UCSD-AML1 (cell line): ENCODE results near the gene FZD10.

ENCODE experiments used
- DNase-seq: peaks from one replicate; lab custom pipeline; 2025; ENCODE audit not compliant: unreplicated experiment; lab: John Stamatoyannopoulos, UW

Gene FZD10, protein sequence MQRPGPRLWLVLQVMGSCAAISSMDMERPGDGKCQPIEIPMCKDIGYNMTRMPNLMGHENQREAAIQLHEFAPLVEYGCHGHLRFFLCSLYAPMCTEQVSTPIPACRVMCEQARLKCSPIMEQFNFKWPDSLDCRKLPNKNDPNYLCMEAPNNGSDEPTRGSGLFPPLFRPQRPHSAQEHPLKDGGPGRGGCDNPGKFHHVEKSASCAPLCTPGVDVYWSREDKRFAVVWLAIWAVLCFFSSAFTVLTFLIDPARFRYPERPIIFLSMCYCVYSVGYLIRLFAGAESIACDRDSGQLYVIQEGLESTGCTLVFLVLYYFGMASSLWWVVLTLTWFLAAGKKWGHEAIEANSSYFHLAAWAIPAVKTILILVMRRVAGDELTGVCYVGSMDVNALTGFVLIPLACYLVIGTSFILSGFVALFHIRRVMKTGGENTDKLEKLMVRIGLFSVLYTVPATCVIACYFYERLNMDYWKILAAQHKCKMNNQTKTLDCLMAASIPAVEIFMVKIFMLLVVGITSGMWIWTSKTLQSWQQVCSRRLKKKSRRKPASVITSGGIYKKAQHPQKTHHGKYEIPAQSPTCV

DNA sequence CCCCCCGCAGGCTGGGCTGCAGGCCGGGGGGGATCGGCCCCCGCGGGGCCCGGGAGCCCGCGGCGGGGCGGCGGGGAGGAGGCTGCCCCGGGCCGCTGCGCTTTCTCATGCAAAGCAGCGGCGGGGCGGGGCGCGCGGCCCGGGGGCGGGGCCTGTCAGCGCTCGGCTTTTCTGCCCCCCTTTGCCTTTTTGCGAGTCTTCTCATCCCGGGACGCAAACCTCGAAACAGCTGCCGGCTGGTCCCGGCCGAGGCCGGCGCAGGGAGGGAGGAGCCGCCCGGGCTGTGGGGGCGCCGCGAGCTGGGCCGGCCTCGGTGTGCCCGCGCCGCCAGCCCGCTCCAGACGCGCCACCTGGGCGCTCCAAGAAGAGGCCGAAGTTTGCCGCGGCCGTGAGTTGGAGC lies at the start of gene FZD10:
FZD10 (plus strand) TSS at position 198 of the 400 bp plus-strand sequence. CDS start 479 bp downstream, outside the sequence.
- DNase-seq: no peak

DNA sequence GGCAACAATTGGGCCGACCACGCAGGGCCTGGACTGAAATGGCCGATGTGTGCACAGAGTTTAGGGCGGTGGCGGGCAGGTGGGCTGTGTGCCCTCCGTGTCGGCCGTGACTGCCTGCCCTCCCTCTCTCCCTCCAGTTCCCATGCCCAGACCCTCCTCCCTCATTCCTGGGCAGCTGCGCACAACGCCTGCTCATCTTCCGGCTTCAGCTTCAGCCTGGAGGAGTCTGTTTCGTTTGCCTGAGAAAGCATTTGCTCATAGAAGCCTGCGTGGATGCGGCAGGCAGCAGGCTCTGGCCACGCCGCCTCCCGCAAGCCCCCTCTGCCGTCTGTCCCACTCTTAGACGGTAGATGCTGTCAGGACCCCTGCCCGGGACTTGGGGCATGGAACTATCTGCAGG lies 47.3 kb upstream of the FZD10 start:
- no peak for DNase-seq

DNA sequence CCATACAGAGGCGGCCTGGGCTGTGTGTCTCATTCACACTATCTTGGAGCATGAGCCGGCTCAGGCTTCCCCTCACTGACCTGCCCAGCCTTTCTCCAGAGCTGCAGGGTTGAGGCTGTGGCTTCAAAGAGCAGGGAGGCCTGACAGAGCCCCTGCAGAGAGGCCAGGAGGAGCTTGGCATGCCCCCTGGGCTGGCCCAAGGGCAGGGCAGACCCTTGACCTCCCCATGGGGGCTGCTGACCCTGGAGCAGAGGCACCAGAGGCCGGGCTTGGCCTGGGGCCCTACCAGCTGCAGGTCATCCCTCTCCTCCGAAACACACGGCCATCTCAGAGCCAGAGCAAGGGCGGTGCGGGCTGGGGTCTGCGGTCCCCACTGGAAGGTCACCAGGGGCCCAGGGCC lies 46.6 kb upstream of the FZD10 start:
- no peak for DNase-seq

DNA sequence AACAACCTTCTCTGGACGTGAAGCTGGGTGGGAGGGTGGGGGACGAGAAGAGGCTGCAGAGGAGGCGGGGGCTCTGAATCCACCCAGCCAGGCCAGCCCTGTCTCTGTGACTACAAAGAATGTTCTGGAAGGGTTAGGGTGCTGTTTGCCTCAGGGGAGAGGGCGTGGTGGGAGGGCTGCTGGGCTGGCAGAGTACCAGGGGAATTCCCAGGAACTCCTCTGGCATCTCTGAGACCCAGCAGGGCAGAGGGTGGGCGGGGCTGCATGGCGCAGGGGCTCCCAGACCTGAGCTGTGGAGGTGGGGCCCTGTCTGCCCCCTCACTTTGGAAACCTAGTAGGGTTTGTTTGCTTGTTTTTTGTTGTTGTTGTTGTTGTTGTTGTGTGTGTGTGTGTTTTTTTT lies 45.5 kb upstream of the FZD10 start:
- DNase-seq: no peak

DNA sequence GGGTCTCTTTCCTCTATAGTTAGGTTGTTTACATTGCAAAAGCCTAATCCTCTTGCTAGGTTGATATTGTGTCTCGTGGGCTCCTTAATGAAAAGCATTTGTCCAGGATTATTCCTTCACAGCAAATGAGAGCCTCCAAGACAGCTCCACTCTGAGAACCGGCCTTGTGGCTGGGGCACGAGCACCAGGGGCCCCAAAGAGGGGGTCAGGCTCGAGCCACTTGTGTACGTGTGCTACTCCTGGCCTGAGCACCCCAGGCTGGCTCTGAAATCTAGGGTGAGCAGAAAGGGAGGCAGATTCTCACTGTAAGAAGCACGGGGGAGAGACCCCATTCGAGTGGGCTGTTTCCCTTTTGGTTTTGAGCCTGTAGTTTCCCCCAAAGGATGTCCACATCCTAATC lies 45.0 kb upstream of the FZD10 start:
- no peak for DNase-seq

DNA sequence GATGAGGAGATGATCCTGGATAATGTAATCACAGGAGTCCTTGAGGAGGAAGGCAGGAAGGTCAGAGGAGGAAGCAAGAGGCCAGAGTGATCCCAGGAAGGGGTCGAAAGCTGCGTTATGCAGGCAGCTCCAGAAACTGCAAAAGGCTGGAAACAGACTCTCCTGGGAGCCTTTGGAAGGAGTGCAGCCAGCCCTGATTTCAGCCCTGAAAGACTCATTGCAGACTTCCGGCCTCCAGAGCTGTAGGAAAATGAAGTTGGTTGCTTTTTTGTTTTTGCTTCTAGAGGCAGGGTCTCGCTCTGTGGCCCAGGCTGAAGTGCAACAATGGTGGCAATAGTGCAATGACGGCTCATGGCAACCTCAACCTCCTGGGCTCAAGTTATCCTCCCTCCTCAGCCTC lies 44.6 kb upstream of the FZD10 start:
- no peak for DNase-seq

DNA sequence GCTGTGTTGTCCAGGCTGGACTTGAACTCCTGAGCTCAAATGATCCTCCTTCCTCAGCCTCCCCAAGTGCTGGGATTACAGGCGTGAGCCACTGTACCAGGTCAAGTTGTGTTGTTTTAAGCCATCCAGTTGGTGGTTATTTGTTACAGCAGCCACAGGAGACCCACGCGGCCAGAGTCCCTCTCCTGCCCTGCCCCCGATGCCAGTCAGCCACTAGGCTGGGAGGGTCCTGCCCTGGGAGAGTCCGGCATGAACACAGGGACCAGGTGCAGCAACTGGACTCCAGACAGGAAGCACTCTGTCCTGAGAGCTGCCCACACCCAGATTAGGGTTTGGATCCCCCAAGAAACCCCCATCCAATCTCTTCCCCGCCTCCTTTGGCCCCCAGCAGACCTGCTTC lies 44.1 kb upstream of the FZD10 start:
- DNase-seq: no peak

DNA sequence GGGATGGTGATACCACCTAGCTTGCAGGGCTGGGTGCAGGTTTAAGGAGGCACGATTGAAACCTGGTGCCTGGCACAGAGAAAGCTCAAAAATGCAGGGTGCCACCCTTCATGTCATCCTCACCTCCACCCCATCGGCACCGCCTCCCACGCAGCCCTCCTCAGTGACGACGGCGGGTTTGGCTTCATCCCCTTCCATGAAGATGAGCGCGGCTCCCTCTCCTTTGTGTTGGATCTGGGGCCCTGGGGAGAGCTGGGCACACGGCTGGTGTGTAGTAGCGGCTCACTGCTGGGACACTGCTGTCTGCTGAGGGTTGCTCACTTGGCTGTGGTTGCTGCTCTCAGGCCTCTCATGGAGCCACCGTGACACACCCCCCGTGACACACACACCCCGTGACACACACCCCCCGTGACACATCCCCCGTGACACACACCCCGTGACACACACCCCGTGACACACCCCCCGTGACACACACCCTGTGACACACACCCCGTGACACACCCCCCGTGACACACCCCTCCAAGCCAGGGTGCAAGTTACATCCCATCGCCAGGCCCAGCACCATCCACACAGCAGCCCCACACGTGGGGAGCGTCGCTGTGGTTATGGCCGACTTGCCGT lies 42.9 kb upstream of the FZD10 start:
- DNase-seq: no peak

DNA sequence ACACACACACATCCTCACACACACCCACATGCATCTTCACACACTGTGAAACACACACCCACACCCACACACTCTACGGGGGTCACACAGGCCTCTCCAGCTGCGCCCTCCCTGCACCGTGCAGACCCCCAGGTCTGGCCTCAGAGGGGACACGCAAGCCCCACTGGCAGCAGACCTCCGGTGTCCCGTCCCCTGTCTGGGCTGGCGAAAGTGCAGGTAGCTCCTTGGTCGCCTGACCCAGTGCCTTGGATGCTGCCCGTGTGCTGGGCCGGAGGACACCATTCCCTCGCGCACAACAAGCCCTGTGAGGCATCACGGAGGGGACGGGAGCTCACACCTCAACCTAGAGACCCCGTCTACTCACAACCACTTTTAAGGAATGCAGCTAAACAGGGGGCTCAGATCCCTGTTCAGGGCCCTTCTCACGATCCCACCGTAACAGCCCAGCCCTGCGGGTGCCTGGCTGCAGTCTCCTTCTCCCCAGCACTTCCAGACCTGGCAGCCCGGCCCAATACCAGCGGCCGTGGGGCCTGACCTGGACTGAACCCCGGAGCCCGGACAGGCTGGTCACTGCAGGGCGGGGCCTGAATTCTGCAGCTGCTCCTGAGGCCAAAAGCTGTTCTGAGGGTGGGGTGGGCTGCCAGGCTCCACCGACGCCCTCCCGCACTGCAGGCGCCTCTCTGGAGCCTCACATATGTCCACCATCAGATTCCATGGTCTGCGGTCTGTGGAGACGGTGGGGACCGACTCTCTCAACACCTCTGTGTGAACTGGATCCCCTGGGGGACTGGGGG lies 42.1 kb upstream of the FZD10 start:
- DNase-seq: no peak

DNA sequence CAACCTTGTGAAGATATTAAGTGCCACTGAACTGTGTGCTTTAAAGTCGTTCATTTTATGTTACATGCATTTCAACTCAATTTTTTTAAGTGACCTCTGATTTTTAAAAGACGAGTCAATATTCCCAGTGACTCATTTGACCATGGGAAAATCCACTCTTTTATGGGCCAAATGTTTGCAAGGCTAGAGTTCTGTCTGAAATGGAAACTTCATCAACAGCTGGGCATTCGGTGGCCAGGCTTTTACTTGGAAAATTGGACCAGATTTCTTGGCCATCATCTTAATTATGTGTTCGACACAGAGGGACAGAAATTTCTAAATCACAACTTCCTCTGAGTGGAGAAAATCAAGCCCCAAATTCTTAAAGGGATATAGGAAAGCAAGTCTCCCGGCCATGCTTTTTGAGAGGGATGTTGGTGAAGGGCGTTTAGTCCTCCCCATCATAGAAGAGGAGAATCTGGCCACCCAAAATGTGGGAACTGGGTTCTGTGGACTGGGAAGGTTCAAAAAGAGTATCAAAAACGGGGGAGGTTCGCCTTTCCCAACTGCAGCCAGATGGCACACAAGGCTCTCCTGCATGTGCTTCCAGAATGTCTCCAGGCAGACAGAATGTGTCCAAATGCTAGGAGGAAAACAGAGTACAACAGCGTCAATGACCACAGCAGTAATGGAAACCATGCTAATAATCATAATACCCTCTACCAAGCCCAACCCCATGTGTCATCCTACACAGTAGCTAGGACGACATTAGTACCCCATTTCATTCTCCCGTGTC lies 40.9 kb upstream of the FZD10 start:
- no peak for DNase-seq

DNA sequence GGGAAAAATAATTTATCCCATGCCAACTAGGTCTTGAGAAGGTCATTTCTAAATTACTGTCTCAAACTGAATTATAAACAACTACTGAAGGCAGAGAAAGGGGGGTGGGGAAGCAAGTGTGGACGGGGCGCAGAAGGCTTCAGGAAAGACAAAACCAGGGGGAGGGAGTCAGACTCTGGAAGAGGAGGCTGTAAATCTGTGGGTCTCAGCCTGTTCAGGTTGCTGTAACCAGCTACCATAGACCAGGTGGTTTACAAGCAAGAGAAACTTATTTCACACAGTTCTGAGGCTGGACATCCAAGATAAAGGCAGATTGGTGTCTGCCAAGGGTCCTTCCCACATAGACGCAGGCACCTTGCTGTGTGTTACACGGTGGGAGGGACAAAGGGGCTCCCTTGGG lies 39.9 kb upstream of the FZD10 start:
- no peak for DNase-seq

DNA sequence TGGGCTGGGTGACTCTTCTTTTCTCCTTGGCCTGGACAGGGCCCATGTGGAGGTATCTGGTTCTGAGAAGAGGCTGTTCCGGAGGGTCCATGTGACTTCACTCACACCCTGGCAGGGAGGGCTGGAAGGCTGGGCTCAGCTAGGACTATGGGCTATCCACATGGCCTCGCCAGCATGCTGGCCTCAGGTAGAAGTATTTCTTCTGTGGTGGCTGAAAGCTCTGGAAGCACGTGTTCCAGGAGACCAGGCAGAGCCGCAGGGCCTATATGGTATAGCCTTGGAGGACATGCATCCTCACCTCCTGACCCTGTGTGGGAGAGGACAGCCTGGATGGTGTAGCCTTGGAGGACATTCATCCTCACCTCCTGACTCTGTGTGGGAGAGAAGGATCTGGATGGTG lies 38.2 kb upstream of the FZD10 start:
- no peak for DNase-seq

DNA sequence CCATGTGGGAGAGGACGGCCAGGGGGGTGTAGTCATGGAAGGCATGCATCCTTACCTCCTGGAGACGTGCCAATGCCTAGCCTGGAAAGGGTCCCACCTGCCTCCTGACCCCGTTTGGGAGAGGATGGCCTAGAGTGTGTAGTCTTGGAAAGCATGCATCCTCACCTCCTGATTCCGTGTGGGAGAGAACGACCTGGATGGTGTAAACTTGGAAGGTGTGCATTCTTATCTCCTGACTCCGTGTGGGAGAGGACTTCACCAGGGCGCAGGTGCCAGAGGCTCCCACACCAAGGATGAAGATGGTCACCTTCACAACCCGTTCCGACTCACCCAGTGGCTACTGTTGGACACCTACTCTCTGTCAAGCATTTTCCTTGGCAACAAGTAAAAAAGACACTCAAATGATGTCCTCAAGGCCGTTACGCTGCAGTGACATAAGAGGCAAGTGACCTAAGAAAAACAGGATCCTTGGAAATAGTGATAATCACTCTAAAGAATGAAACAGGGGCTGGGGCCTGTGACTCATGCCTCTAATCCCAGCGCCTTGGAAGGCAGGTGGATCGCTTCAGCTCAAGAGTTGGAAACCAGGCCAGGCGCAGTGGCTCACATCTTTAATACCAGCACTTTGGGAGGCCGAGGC lies 37.5 kb upstream of the FZD10 start:
- no peak for DNase-seq

DNA sequence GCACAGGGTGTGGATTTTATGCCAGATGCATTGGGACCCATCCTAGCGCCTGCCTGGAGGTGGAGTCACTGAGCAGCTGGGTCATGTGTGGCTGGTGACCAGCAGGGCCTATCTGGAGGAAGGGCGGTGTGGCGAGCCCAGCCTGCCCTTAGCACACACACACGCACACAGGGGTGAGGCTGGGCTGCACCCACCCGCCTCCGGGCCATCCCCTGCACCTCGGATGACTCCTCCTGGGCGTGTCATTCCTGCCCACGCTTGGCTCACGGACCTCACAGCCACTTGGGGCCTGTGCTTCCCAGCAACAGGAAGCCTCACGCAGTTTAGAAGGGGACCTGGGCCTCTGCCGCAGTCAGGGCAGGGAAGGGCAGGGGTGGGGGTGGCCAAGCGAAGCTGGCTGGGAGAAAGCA lies 36.2 kb upstream of the FZD10 start:
- DNase-seq: no peak

DNA sequence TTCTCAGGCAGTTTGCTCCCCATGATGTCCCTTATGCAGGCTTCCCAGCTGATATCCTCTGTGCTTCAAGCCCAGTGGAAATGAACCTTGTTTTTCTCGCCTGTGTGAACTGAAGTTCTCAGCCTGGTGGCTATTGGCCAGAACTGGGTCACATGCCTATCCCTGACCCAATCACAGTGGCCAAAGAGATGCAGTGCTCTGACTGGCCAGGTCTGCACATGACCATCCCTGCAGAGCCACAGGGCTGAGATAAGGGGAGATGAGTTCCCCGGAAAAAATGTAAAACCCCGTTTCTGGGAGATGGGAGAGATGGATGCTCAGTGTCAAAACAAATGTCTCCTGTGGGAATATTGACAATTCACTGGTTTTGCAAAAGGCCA lies 34.7 kb upstream of the FZD10 start:
- DNase-seq: no peak

DNA sequence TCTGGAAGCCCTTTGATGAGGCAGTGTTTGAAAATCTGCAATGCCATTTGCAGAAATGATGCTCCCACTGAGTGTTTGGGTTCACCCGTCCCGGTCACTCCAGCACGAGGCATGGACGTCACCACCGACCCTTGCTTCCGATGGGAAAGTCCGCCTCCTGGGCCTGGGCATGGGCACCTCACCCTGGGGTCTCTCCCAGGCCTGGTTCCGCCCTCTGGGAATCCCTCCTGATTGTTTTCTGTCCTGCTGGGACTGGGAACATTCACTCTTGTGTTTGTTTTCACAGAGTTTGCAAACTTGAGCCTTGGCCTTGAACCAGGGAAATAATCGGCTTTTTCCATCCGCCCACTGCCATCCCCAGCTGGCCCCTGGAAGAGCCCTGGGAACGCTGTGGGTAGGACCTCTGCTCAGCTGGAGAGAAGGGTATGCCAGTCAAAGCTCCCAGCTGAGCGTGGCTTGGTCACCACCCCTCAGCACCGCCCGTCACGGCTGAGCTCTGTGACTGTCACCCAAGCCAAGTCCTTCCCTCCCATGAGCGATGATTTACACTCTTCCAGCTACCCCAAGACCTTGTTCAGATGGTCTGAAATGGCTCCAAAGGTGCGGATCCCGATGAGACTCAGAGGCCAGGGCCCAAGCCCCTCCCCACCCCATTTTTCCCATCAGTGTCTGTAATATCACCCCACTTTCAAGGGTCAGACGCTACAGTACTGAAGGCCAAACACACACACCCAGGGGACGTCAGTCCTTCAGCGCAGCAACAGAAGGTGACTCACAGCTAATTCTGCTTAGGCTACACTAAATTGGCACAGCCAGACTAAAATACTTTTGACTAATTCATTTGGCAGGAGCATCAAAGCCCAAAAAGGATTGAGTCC lies 34.1 kb upstream of the FZD10 start:
- DNase-seq: no peak

DNA sequence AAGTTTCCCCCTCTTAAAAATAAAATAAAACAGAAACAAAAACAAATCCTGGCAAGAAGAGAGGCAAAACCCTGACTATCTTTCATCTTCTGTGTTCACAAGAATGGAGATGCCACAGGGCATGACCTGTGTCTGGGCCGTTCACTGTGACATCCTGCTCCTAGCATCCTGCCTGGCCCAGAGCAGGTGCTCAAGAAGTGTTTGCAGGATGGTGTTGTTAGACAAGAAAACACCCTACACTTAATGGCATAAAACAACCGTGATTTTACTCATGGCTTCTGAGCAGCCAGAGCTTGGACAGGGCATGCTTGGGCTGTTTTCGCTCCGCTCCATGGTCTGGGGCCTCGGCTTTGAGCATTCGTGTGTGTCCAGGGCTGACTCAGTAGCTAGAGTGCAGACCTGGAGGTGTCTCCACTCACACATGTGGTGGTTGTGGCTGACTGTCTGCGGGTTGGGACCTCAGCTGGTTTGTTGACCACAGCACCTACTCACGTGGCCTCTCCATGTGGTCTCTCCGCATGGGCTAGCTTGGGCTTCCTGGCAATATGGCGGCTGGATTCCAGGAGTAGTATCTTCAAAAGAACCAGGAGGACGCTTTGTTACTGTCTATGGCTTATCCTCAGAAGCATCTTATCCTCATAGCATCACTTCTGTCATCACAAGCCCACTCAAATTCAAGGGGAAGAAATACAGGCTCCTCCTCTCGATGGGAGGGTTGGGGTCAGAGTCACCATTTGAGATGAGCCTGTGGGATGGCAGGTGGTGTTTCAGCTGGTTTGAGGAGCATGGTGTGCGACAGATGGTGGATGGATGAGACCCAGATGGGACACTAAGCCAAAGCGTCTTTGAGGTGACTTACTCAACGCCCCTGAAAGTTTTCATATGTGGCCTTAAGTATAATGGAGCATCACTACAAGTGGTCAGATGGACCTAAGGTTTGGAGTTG lies 33.2 kb upstream of the FZD10 start:
- DNase-seq: no peak

DNA sequence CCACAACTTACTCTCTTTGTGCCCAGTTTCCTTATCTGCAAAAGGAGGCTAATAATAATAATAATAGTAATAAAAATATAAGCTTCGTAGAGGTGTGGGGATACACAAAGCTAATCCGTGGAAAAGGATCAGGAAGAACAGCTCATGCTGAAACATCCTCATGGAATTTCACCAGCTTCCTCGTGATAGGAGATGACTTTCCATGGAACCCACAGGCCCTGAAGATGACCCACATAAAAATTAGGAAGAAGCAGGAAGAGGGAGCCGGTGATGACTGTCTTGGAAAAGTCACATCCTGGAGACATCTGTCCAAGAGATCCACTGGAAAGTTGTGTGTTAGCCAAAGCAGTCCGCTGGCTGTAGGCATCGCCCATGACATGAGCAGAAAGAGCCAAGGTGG lies 31.9 kb upstream of the FZD10 start:
- no peak for DNase-seq
